GM21529 (cell line): ENCODE measurements around the gene FAM72B.
"Not testable (repeated sequence)": the region's sequence is repeated elsewhere in the genome, so short reads cannot be mapped to it uniquely, and the experiment has no call there.

Source experiments
- ATAC-seq: cut with Tn5 transposase; IDR thresholded peaks from one replicate; pipeline ENCODE4 v1.9.1; 2021; ENCODE audit not compliant: unreplicated experiment

Gene FAM72B

GRCh38 chr1:121200985-121201981 lies 17.1 kb upstream of the FAM72B start:
- ATAC-seq, result not testable (repeated sequence)

GRCh38 chr1:121200232-121200631 lies 16.1 kb upstream of the FAM72B start:
- ATAC-seq, result not testable (repeated sequence)

- not testable (repeated sequence) for ATAC-seq
Observed at GRCh38 chr1:121199763-121200162, 15.6 kb upstream of the FAM72B start.

- ATAC-seq, result not testable (repeated sequence)
Observed at GRCh38 chr1:121197095-121197882, 13.1 kb upstream of the FAM72B start.

- ATAC-seq, result not testable (repeated sequence)
Observed at GRCh38 chr1:121192512-121192911, 8.4 kb upstream of the FAM72B start.

GRCh38 chr1:121187914-121188313 lies 3.8 kb upstream of the FAM72B start:
- ATAC-seq, result not testable (repeated sequence)

- not testable (repeated sequence) for ATAC-seq
Observed at GRCh38 chr1:121186191-121186590, 2.1 kb upstream of the FAM72B start.

- not testable (repeated sequence) for ATAC-seq
Observed at GRCh38 chr1:121185140-121185708, 1.1 kb upstream of the FAM72B start.

GRCh38 chr1:121183867-121184266 lies 273 bp downstream of the FAM72B start:
- not testable (repeated sequence) for ATAC-seq

GRCh38 chr1:121178197-121178596 lies 5.9 kb downstream of the FAM72B start:
- ATAC-seq, result not testable (repeated sequence)

GRCh38 chr1:121176649-121177048 lies 7.5 kb downstream of the FAM72B start:
- ATAC-seq, result not testable (repeated sequence)

GRCh38 chr1:121168152-121168668 lies 15.9 kb downstream of the FAM72B start:
- not testable (repeated sequence) for ATAC-seq

GRCh38 chr1:121167225-121167738 lies 16.9 kb downstream of the FAM72B start:
- not testable (repeated sequence) for ATAC-seq

- not testable (repeated sequence) for ATAC-seq
Observed at GRCh38 chr1:121165296-121165695, 18.8 kb downstream of the FAM72B start.

- ATAC-seq, result not testable (repeated sequence)
Observed at GRCh38 chr1:121163850-121164757, 20.0 kb downstream of the FAM72B start.

GRCh38 chr1:121161199-121161901 lies 22.8 kb downstream of the FAM72B start:
- ATAC-seq, result not testable (repeated sequence)

- ATAC-seq, result not testable (repeated sequence)
Observed at GRCh38 chr1:121160118-121160517, 24.0 kb downstream of the FAM72B start.

GRCh38 chr1:121157609-121158008 lies 26.5 kb downstream of the FAM72B start:
- ATAC-seq, result not testable (repeated sequence)
